ENCODE measurements around the gene AKT3.

Gene AKT3

GRCh38 chr1:243739335-243740003, 110.6 kb downstream of the AKT3 start:
- TF ChIP-seq CTCF (IDR thresholded peaks at IDR 0.05; ENCODE audit: borderline replicate concordance, control extremely low read depth, extremely low read depth, insufficient read depth, missing control alignments): no peak
- DNase-seq (ENCODE audit: low spot score): no peak
- in situ Hi-C loops (cut with MboI; ENCODE audit: low sequenced_read_pairs, unreplicated experiment): loop anchor here (25.0 kb wide), 2 partner anchors 402 to 523 kb away; no protein-coding TSS in a partner anchor

- no peak for TF ChIP-seq CTCF (IDR thresholded peaks at IDR 0.05; ENCODE audit: borderline replicate concordance, control extremely low read depth, extremely low read depth, insufficient read depth, missing control alignments)
- in situ Hi-C loops (cut with MboI; ENCODE audit: low sequenced_read_pairs, unreplicated experiment): loop anchor here (25.0 kb wide), 2 partner anchors 401 to 524 kb away; no protein-coding TSS in a partner anchor
- DNase-seq (ENCODE audit: low spot score): no peak
These were observed 112.0 kb downstream of the AKT3 start for GRCh38 chr1:243738020-243738419.

GRCh38 chr1:243735457-243735856, 114.6 kb downstream of the AKT3 start:
- DNase-seq (ENCODE audit: low spot score): no peak
- in situ Hi-C loops (cut with MboI; ENCODE audit: low sequenced_read_pairs, unreplicated experiment): loop anchor here (25.0 kb wide), 2 partner anchors 398 to 527 kb away; no protein-coding TSS in a partner anchor
- no peak for TF ChIP-seq CTCF (IDR thresholded peaks at IDR 0.05; ENCODE audit: borderline replicate concordance, control extremely low read depth, extremely low read depth, insufficient read depth, missing control alignments)

GRCh38 chr1:243734308-243734695, 115.7 kb downstream of the AKT3 start:
- DNase-seq (ENCODE audit: low spot score): no peak
- in situ Hi-C loops (cut with MboI; ENCODE audit: low sequenced_read_pairs, unreplicated experiment): loop anchor here (25.0 kb wide), 2 partner anchors 397 to 528 kb away; no protein-coding TSS in a partner anchor
- TF ChIP-seq CTCF (IDR thresholded peaks at IDR 0.05; ENCODE audit: borderline replicate concordance, control extremely low read depth, extremely low read depth, insufficient read depth, missing control alignments): no peak

GRCh38 chr1:243733670-243734307, 116.3 kb downstream of the AKT3 start:
- DNase-seq (ENCODE audit: low spot score): no peak
- no peak for TF ChIP-seq CTCF (IDR thresholded peaks at IDR 0.05; ENCODE audit: borderline replicate concordance, control extremely low read depth, extremely low read depth, insufficient read depth, missing control alignments)
- in situ Hi-C loops (cut with MboI; ENCODE audit: low sequenced_read_pairs, unreplicated experiment): loop anchor here (25.0 kb wide), 2 partner anchors 396 to 529 kb away; no protein-coding TSS in a partner anchor

- DNase-seq (ENCODE audit: low spot score): no peak
- TF ChIP-seq CTCF (IDR thresholded peaks at IDR 0.05; ENCODE audit: borderline replicate concordance, control extremely low read depth, extremely low read depth, insufficient read depth, missing control alignments): no peak
- in situ Hi-C loops (cut with MboI; ENCODE audit: low sequenced_read_pairs, unreplicated experiment): loop anchor here (25.0 kb wide), 2 partner anchors 395 to 530 kb away; no protein-coding TSS in a partner anchor
These were observed 117.4 kb downstream of the AKT3 start for GRCh38 chr1:243732637-243733036.

Data from GM13976 (cell line).